ENCODE results near the gene RPS6KA4.

The RPS6KA4 gene

DNA sequence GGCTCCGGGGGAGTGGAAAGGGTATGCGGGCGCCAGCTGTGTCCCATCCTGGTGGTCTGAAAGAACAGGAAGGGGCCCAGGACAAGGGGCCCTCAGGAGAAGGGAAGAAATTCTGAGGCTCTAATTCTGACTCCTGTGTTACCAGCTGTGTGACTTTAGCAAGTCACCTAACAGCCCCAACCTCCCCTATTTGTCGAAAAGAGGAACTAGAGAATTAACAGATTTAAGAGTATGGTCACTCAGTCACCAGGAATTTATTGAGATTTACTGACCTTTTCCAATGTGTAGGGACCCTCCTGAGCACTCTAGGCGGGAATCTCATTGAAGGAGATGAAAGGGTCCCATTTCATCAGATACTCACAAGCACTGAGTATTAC is 14.6 kb downstream of the RPS6KA4 start:
- Histone ChIP-seq H3K9ac (ENCODE audit: low read length) (no peak overlapping the region), H2BK120ac (ENCODE audit: low read depth, low read length) (no peak overlapping the region), H4K91ac (ENCODE audit: low read length) (no peak overlapping the region), H4K8ac (ENCODE audit: low read length) (no peak overlapping the region), H2BK15ac (ENCODE audit: low read depth, poor library complexity, severe bottlenecking) (no peak overlapping the region), H2BK12ac (ENCODE audit: low read length in 2 of 2) (no peak overlapping the region), H2AFZ (ENCODE audit: low read depth, low read length) (no peak overlapping the region), H3K4me3 (ENCODE audit: insufficient read depth in 1 of 2, low read depth in 1 of 2, low read length in 2 of 2) (no peak overlapping the region), H3K79me1 (replicated peaks; ENCODE audit: low read length, poor library complexity, severe bottlenecking) (peaks cover 10% of the 10 kb centered on the region), H3K9me3 (ENCODE audit: control insufficient read depth, low read length) (no peaks in the 10 kb centered on the region), H3K36me3 (ENCODE audit: control insufficient read depth in 1 of 2, insufficient read depth in 2 of 2, low read depth in 1 of 2, low read length in 2 of 2) (peaks cover 23 to 36% of the 10 kb centered on the region in 2 experiments), H3K27ac (ENCODE audit: low read length, poor library complexity, severe bottlenecking) (no peak overlapping the region), H3K23ac (ENCODE audit: low read length in 2 of 2) (no peak overlapping the region), H3K4me2 (ENCODE audit: low read length, poor library complexity, severe bottlenecking) (no peak overlapping the region), H3K18ac (ENCODE audit: low read depth in 1 of 2, low read length in 2 of 2) (no peak overlapping the region), H3K4ac (ENCODE audit: low read depth in 1 of 2, low read length in 2 of 2) (no peak overlapping the region), H2BK5ac (ENCODE audit: low read depth, low read length, poor library complexity, severe bottlenecking) (no peak overlapping the region), H3K14ac (ENCODE audit: low read length in 2 of 2) (no peak overlapping the region), H3K27me3 (ENCODE audit: control insufficient read depth in 1 of 2, insufficient read depth in 1 of 2, low read length in 2 of 2) (peaks cover 0 to 12% of the 10 kb centered on the region in 2 experiments), H2AK5ac (ENCODE audit: low read length, severe bottlenecking) (no peak overlapping the region), H3K4me1 (ENCODE audit: control insufficient read depth, insufficient read depth, low read depth, low read length) (no peaks in the 10 kb centered on the region)
- WGBS: 100% methylated on average over 4 of the region's 5 CpGs
- no peak for DNase-seq

- Histone ChIP-seq H3K4ac (ENCODE audit: low read depth in 1 of 2, low read length in 2 of 2) (no peak overlapping the region), H3K23ac (ENCODE audit: low read length in 2 of 2) (no peak overlapping the region), H3K4me3 (ENCODE audit: insufficient read depth in 1 of 2, low read depth in 1 of 2, low read length in 2 of 2) (no peak overlapping the region), H2BK15ac (ENCODE audit: low read depth, poor library complexity, severe bottlenecking) (no peak overlapping the region), H2BK120ac (ENCODE audit: low read depth, low read length) (no peak overlapping the region), H2AFZ (ENCODE audit: low read depth, low read length) (no peak overlapping the region), H2AK5ac (ENCODE audit: low read length, severe bottlenecking) (no peak overlapping the region), H3K4me2 (ENCODE audit: low read length, poor library complexity, severe bottlenecking) (no peak overlapping the region), H3K4me1 (ENCODE audit: control insufficient read depth, insufficient read depth, low read depth, low read length) (no peaks in the 10 kb centered on the region), H3K36me3 (ENCODE audit: control insufficient read depth in 1 of 2, insufficient read depth in 2 of 2, low read depth in 1 of 2, low read length in 2 of 2) (peaks cover 10 to 12% of the 10 kb centered on the region in 2 experiments), H3K27me3 (ENCODE audit: control insufficient read depth in 1 of 2, insufficient read depth in 1 of 2, low read length in 2 of 2) (peaks cover 0 to 35% of the 10 kb centered on the region in 2 experiments), H3K9me3 (ENCODE audit: control insufficient read depth, low read length) (no peaks in the 10 kb centered on the region), H4K8ac (ENCODE audit: low read length) (no peak overlapping the region), H4K91ac (ENCODE audit: low read length) (no peak overlapping the region), H2BK12ac (ENCODE audit: low read length in 2 of 2) (no peak overlapping the region), H3K9ac (ENCODE audit: low read length) (no peak overlapping the region), H3K14ac (ENCODE audit: low read length in 2 of 2) (no peak overlapping the region), H2BK5ac (ENCODE audit: low read depth, low read length, poor library complexity, severe bottlenecking) (no peak overlapping the region), H3K79me1 (replicated peaks; ENCODE audit: low read length, poor library complexity, severe bottlenecking) (no peaks in the 10 kb centered on the region), H3K18ac (ENCODE audit: low read depth in 1 of 2, low read length in 2 of 2) (no peak overlapping the region), H3K27ac (ENCODE audit: low read length, poor library complexity, severe bottlenecking) (no peak overlapping the region)
- no peak for DNase-seq
- WGBS: 89% methylated on average over 7 of the region's 7 CpGs
Measured at GRCh38 chr11:64376071-64376470, 17.1 kb downstream of the RPS6KA4 start.

GRCh38 chr11:64378335-64378880 is 19.4 kb downstream of the RPS6KA4 start:
- Histone ChIP-seq H3K27me3 (ENCODE audit: control insufficient read depth in 1 of 2, insufficient read depth in 1 of 2, low read length in 2 of 2) (peaks cover 10 to 52% of the 10 kb centered on the region in 2 experiments), H3K23ac (ENCODE audit: low read length in 2 of 2) (no peak overlapping the region), H3K9me3 (ENCODE audit: control insufficient read depth, low read length) (no peaks in the 10 kb centered on the region), H4K91ac (ENCODE audit: low read length) (peak overlapping the region; percentile 27), H2BK12ac (ENCODE audit: low read length in 2 of 2) (no peak overlapping the region), H3K4ac (ENCODE audit: low read depth in 1 of 2, low read length in 2 of 2) (no peak overlapping the region), H2AFZ (ENCODE audit: low read depth, low read length) (no peak overlapping the region), H2AK5ac (ENCODE audit: low read length, severe bottlenecking) (no peak overlapping the region), H2BK15ac (ENCODE audit: low read depth, poor library complexity, severe bottlenecking) (no peak overlapping the region), H3K14ac (ENCODE audit: low read length in 2 of 2) (no peak overlapping the region), H2BK5ac (ENCODE audit: low read depth, low read length, poor library complexity, severe bottlenecking) (no peak overlapping the region), H2BK120ac (ENCODE audit: low read depth, low read length) (no peak overlapping the region), H3K18ac (ENCODE audit: low read depth in 1 of 2, low read length in 2 of 2) (no peak overlapping the region), H3K4me2 (ENCODE audit: low read length, poor library complexity, severe bottlenecking) (no peak overlapping the region), H3K4me1 (ENCODE audit: control insufficient read depth, insufficient read depth, low read depth, low read length) (no peaks in the 10 kb centered on the region), H3K4me3 (ENCODE audit: insufficient read depth in 1 of 2, low read depth in 1 of 2, low read length in 2 of 2) (peak overlapping the region in 1 of 2 experiments; percentile 42), H4K8ac (ENCODE audit: low read length) (no peak overlapping the region), H3K27ac (ENCODE audit: low read length, poor library complexity, severe bottlenecking) (no peak overlapping the region), H3K36me3 (ENCODE audit: control insufficient read depth in 1 of 2, insufficient read depth in 2 of 2, low read depth in 1 of 2, low read length in 2 of 2) (no peaks in the 10 kb centered on the region), H3K9ac (ENCODE audit: low read length) (no peak overlapping the region), H3K79me1 (replicated peaks; ENCODE audit: low read length, poor library complexity, severe bottlenecking) (no peaks in the 10 kb centered on the region)
- no peak for DNase-seq
- 86% methylated on average over 14 of the region's 14 CpGs for WGBS

DNA sequence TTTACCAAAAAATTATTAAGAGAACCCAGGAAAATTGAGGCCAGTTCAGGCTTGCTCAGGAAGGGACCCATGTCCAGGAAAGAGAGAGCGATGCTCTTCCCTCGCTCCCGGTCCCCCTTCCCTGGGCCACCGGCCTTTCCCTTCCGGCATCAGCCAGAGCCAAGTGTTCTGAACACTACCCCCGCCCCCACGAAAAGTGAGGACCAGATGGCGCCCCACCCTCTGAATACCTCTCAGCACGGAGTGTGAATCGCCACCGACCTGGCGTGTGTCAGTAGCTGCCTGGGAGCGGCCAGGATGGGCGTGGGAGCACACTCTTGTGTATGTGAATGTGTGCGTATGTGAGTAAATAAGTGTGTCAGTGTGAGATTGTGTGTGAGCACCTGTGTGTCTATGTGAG is 20.2 kb downstream of the RPS6KA4 start:
- Histone ChIP-seq H4K91ac (ENCODE audit: low read length) (no peak overlapping the region), H2BK5ac (ENCODE audit: low read depth, low read length, poor library complexity, severe bottlenecking) (no peak overlapping the region), H3K4me1 (ENCODE audit: control insufficient read depth, insufficient read depth, low read depth, low read length) (no peaks in the 10 kb centered on the region), H3K4me2 (ENCODE audit: low read length, poor library complexity, severe bottlenecking) (no peak overlapping the region), H3K36me3 (ENCODE audit: control insufficient read depth in 1 of 2, insufficient read depth in 2 of 2, low read depth in 1 of 2, low read length in 2 of 2) (no peaks in the 10 kb centered on the region), H2BK15ac (ENCODE audit: low read depth, poor library complexity, severe bottlenecking) (no peak overlapping the region), H2AK5ac (ENCODE audit: low read length, severe bottlenecking) (no peak overlapping the region), H3K79me1 (replicated peaks; ENCODE audit: low read length, poor library complexity, severe bottlenecking) (no peaks in the 10 kb centered on the region), H3K14ac (ENCODE audit: low read length in 2 of 2) (peak overlapping the region in 1 of 2 experiments; percentile 14), H3K23ac (ENCODE audit: low read length in 2 of 2) (no peak overlapping the region), H2BK120ac (ENCODE audit: low read depth, low read length) (no peak overlapping the region), H3K27me3 (ENCODE audit: control insufficient read depth in 1 of 2, insufficient read depth in 1 of 2, low read length in 2 of 2) (peaks cover 10 to 56% of the 10 kb centered on the region in 2 experiments), H3K4me3 (ENCODE audit: insufficient read depth in 1 of 2, low read depth in 1 of 2, low read length in 2 of 2) (no peak overlapping the region), H3K9me3 (ENCODE audit: control insufficient read depth, low read length) (no peaks in the 10 kb centered on the region), H3K9ac (ENCODE audit: low read length) (no peak overlapping the region), H2BK12ac (ENCODE audit: low read length in 2 of 2) (no peak overlapping the region), H4K8ac (ENCODE audit: low read length) (no peak overlapping the region), H3K4ac (ENCODE audit: low read depth in 1 of 2, low read length in 2 of 2) (no peak overlapping the region), H3K27ac (ENCODE audit: low read length, poor library complexity, severe bottlenecking) (no peak overlapping the region), H3K18ac (ENCODE audit: low read depth in 1 of 2, low read length in 2 of 2) (no peak overlapping the region), H2AFZ (ENCODE audit: low read depth, low read length) (no peak overlapping the region)
- WGBS: 89% methylated on average over 15 of the region's 15 CpGs
- DNase-seq: no peak

Measured in mesenchymal stem cell (in vitro differentiated cells and primary cell).